HepG2 (cell line): Measurements from ENCODE around the gene CFL1. TPM values are rescaled to one million over a fixed set of nuclear protein-coding genes. Genes with fewer than 3 reads are reported as not detected.

Source experiments
- DR1 ChIP-seq: sonication (generic); formaldehyde crosslinking; IDR thresholded peaks from 2 replicates; pipeline ENCODE4 v1.8.0; 2021; ENCODE audit warnings: mild to moderate bottlenecking, missing genetic modification reagents, inconsistent platforms
- EED ChIP-seq: sonication (generic); formaldehyde crosslinking; IDR thresholded peaks from 2 replicates; pipeline ENCODE4 v1.5.0; 2020; ENCODE audit warnings: mild to moderate bottlenecking, missing genetic modification reagents
- ERF ChIP-seq: IDR thresholded peaks from 2 replicates; pipeline ENCODE4 v1.6.1; 2018; ENCODE audit warnings: missing biosample characterization, missing genetic modification reagents
- ISX ChIP-seq: sonication (generic); formaldehyde crosslinking; conservative IDR thresholded peaks from 2 replicates; pipeline ENCODE4 v1.5.0; 2020; ENCODE audit warnings: missing genetic modification reagents
- LCORL ChIP-seq, 2 experiments: fragments of 450-650 bp in 1 of 2; sonication (generic) in 1 of 2; formaldehyde crosslinking in 1 of 2; IDR thresholded peaks; 2 replicates each; pipeline versions ENCODE4 v1.5.0 to v1.6.1; 2017 to 2020; ENCODE audit warnings: antibody characterized with exemption in 1 of 2, missing genetic modification reagents in 1 of 2
- RARA ChIP-seq: IDR thresholded peaks from 2 replicates; pipeline ENCODE4 v1.6.1; 2016; ENCODE audit warnings: missing genetic modification reagents, missing compliant biosample characterization
- RFX5 ChIP-seq: IDR thresholded peaks from 2 replicates; pipeline ENCODE4 v1.6.1; 2011; ENCODE audit warnings: low read depth, low read length, improper control_type of control experiment
- SIN3A ChIP-seq: IDR thresholded peaks from 2 replicates; pipeline ENCODE4 v1.6.1; 2011; ENCODE audit warnings: low read depth, mild to moderate bottlenecking, control low read depth, low read length, borderline replicate concordance
- SMARCC2 ChIP-seq: fragments of 450-650 bp; IDR thresholded peaks from 2 replicates; pipeline ENCODE4 v1.6.1; 2017; ENCODE audit warnings: antibody characterized with exemption, mild to moderate bottlenecking
- SSRP1 ChIP-seq: IDR thresholded peaks from 2 replicates; pipeline ENCODE4 v1.6.1; 2016; ENCODE audit warnings: control low read depth
- THAP11 ChIP-seq: IDR thresholded peaks from 2 replicates; pipeline ENCODE4 v1.6.1; 2016; ENCODE audit warnings: missing biosample characterization, missing genetic modification reagents
- XBP1 ChIP-seq: sonication (generic); formaldehyde crosslinking; IDR thresholded peaks from 2 replicates; pipeline ENCODE4 v1.5.0; 2020; ENCODE audit warnings: missing genetic modification reagents
- ZNF20 ChIP-seq: sonication (generic); formaldehyde crosslinking; IDR thresholded peaks from 2 replicates; pipeline ENCODE4 v1.4.0; 2020; ENCODE audit warnings: mild to moderate bottlenecking, moderate library complexity, missing genetic modification reagents
- ZNF253 ChIP-seq: sonication (generic); formaldehyde crosslinking; IDR thresholded peaks from 2 replicates; pipeline ENCODE4 v1.8.0; 2022; ENCODE audit warnings: mild to moderate bottlenecking, missing genetic modification reagents, borderline replicate concordance
- ZNF296 ChIP-seq: sonication (generic); formaldehyde crosslinking; conservative IDR thresholded peaks from 2 replicates; pipeline ENCODE4 v1.5.0; 2020; ENCODE audit warnings: mild to moderate bottlenecking, missing genetic modification reagents
- ZNF484 ChIP-seq: sonication (generic); formaldehyde crosslinking; IDR thresholded peaks from 2 replicates; pipeline ENCODE4 v1.5.1; 2020; ENCODE audit warnings: mild to moderate bottlenecking, low read depth, missing genetic modification reagents, borderline replicate concordance
- ZNF607 ChIP-seq: sonication (generic); formaldehyde crosslinking; IDR thresholded peaks from 2 replicates; pipeline ENCODE4 v1.5.1; 2020; ENCODE audit warnings: missing genetic modification reagents, mild to moderate bottlenecking, borderline replicate concordance
- ZNF839 ChIP-seq: sonication (generic); formaldehyde crosslinking; IDR thresholded peaks from 2 replicates; pipeline ENCODE4 v1.4.0; 2020; ENCODE audit warnings: missing genetic modification reagents, mild to moderate bottlenecking, borderline replicate concordance
- ZSCAN21 ChIP-seq: sonication (generic); formaldehyde crosslinking; IDR thresholded peaks from 2 replicates; pipeline ENCODE4 v1.8.0; 2022; ENCODE audit warnings: mild to moderate bottlenecking, missing genetic modification reagents, moderate library complexity, borderline replicate concordance
- polyA plus RNA-seq, 8 experiments: library from polyadenylated mRNA; depleted of rRNA in 3 of 8; stranded (reverse) in 7 of 8; unstranded in 1 of 8; fragments of >200 nt; fragmentation: Illumina TruSeq in 4 of 8; extraction: Trizol in 4 of 8; gene quantifications; 2 replicates each; pipeline versions ENCODE4 v1.2.1 to v1.2.3, GENCODE V29; 2011 to 2016; ENCODE audit warnings: low read depth in 4 of 8, missing spikeins in 1 of 8, mixed read lengths in 1 of 8; ENCODE audit not compliant: insufficient read depth in 1 of 8
- total RNA-seq, 5 experiments: library from RNA; depleted of rRNA; stranded (reverse); fragments of >200 nt; fragmentation: Illumina TruSeq; extraction: Trizol; gene quantifications; 2 replicates each; pipeline ENCODE4 v1.2.3, GENCODE V29; 2016; ENCODE audit warnings: low read depth in 1 of 5
- TF ChIP-seq, protein P1 (sequence below): sonication (generic); formaldehyde crosslinking; IDR thresholded peaks from 2 replicates; pipeline ENCODE4 v1.4.0; 2020; ENCODE audit warnings: mild to moderate bottlenecking, missing genetic modification reagents
- TF ChIP-seq, protein P2 (sequence below): sonication (generic); formaldehyde crosslinking; IDR thresholded peaks from 2 replicates; pipeline ENCODE4 v1.4.0; 2020; ENCODE audit warnings: missing genetic modification reagents, mild to moderate bottlenecking, borderline replicate concordance
- TF ChIP-seq, protein P3 (sequence below): sonication (generic); formaldehyde crosslinking; IDR thresholded peaks from 2 replicates; pipeline ENCODE4 v1.4.0; 2020; ENCODE audit warnings: missing genetic modification reagents
- TF ChIP-seq, protein P4 (sequence below): sonication (generic); formaldehyde crosslinking; IDR thresholded peaks from 2 replicates; pipeline ENCODE4 v1.8.1; 2023; ENCODE audit warnings: missing genetic modification reagents, inconsistent platforms, borderline replicate concordance
- TF ChIP-seq, protein P5 (sequence below): sonication (generic); formaldehyde crosslinking; IDR thresholded peaks from 2 replicates; pipeline ENCODE4 v1.4.0; 2020; ENCODE audit warnings: mild to moderate bottlenecking, missing genetic modification reagents

Gene CFL1
- total and polyA plus RNA-seq, 2 of the 13 experiments (the other 11 are each of a cell fraction or from before 2014, with no cell fraction given): 379 to 383 TPM

DNA sequence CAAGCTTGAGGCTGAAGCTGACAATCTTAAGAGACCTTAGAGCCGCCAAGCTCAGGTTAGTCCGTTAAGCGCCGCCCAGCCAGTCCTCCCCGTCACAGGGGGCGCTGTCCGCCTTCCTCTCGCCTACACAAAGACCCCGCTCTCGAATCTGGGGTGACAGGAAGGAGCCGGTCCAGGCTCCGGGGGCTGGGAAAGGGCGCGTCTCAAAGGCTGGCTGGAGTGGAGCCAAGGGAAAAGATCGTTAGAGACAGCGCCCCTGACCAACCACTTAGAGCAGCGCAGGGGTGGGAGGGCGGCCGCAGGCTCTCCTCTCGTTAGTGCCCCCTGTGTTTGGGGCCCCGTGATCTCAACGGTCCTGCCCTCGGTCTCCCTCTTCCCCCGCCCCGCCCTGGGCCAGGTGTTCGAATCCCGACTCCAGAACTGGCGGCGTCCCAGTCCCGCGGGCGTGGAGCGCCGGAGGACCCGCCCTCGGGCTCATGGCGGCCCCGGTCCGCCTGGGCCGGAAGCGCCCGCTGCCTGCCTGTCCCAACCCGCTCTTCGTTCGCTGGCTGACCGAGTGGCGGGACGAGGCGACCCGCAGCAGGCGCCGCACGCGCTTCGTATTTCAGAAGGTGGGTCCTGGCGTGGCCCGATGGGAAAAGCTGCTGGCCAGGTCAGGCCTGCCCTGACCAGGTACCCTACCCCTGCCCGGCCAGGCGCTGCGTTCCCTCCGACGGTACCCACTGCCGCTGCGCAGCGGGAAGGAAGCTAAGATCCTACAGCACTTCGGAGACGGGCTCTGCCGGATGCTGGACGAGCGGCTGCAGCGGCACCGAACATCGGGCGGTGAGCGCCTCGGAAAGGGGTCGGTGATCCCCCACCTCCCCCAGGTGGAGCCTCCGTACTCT, 2.5 kb upstream of the CFL1 start, which contains the start of gene MUS81 (continued):
- TF ChIP-seq ZNF839 (CRISPR knock-in tag) (no peak), RFX5 (no peak), ZNF484 (CRISPR knock-in tag) (no peak), XBP1 (CRISPR knock-in tag) (0 out of 2 replicates have a peak, but pooled peaks have one; percentile 48), ZNF296 (CRISPR knock-in tag) (no peak), ZNF253 (no peak), SMARCC2 (no peak), ZNF20 (CRISPR knock-in tag) (no peak; the same call in 1 of the 2 replicates), EED (CRISPR knock-in tag) (no peak), ZSCAN21 (CRISPR knock-in tag) (0 out of 2 replicates have a peak, but pooled peaks have one; percentile 29), LCORL (IDR thresholded peaks at IDR 0.05) (no peak), LCORL (CRISPR knock-in tag; IDR thresholded peaks at IDR 0.05) (peak; percentile 65), RARA (0 out of 2 replicates have a peak, but pooled peaks have one; percentile 39), DR1 (CRISPR knock-in tag) (peak; percentile 70; the same call in 1 of the 2 replicates), ERF (CRISPR knock-in tag) (peak; percentile 85; the same call in 1 of the 2 replicates), SIN3A (peak; percentile 95), SSRP1 (CRISPR knock-in tag) (peak; percentile 43; the same call in 1 of the 2 replicates), ISX (CRISPR knock-in tag) (no peak), THAP11 (CRISPR knock-in tag) (peak; percentile 97), ZNF607 (CRISPR knock-in tag) (no peak; the same call in 1 of the 2 replicates)
- TF ChIP-seq, protein P1, sequence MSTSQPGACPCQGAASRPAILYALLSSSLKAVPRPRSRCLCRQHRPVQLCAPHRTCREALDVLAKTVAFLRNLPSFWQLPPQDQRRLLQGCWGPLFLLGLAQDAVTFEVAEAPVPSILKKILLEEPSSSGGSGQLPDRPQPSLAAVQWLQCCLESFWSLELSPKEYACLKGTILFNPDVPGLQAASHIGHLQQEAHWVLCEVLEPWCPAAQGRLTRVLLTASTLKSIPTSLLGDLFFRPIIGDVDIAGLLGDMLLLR (CRISPR knock-in tag): peak; percentile 81
- TF ChIP-seq, protein P2, sequence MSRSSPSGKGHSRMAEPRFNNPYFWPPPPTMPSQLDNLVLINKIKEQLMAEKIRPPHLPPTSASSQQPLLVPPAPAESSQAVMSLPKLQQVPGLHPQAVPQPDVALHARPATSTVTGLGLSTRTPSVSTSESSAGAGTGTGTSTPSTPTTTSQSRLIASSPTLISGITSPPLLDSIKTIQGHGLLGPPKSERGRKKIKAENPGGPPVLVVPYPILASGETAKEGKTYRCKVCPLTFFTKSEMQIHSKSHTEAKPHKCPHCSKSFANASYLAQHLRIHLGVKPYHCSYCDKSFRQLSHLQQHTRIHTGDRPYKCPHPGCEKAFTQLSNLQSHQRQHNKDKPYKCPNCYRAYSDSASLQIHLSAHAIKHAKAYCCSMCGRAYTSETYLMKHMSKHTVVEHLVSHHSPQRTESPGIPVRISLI (CRISPR knock-in tag): no peak
- TF ChIP-seq, protein P3, sequence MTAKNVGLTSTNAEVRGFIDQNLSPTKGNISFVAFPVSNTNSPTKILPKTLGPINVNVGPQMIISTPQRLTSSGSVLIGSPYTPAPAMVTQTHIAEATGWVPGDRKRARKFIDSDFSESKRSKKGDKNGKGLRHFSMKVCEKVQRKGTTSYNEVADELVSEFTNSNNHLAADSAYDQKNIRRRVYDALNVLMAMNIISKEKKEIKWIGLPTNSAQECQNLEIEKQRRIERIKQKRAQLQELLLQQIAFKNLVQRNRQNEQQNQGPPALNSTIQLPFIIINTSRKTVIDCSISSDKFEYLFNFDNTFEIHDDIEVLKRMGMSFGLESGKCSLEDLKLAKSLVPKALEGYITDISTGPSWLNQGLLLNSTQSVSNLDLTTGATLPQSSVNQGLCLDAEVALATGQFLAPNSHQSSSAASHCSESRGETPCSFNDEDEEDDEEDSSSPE (CRISPR knock-in tag): peak; percentile 79
- TF ChIP-seq, protein P4, sequence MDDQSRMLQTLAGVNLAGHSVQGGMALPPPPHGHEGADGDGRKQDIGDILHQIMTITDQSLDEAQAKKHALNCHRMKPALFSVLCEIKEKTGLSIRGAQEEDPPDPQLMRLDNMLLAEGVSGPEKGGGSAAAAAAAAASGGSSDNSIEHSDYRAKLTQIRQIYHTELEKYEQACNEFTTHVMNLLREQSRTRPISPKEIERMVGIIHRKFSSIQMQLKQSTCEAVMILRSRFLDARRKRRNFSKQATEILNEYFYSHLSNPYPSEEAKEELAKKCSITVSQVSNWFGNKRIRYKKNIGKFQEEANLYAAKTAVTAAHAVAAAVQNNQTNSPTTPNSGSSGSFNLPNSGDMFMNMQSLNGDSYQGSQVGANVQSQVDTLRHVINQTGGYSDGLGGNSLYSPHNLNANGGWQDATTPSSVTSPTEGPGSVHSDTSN: no peak
- TF ChIP-seq, protein P5, sequence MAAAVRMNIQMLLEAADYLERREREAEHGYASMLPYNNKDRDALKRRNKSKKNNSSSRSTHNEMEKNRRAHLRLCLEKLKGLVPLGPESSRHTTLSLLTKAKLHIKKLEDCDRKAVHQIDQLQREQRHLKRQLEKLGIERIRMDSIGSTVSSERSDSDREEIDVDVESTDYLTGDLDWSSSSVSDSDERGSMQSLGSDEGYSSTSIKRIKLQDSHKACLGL: peak; percentile 72
